OCI-LY3 (cell line): ENCODE measurements around the gene RRP7A.

Experiments
- CTCF ChIP-seq: fragments of 200-600, 300-600 bp; sonication (generic); IDR thresholded peaks from 2 replicates; pipeline ENCODE4 v1.5.1; 2014; ENCODE audit warnings: antibody characterized with exemption, low read length, low read depth
- EZH2phosphoT487 ChIP-seq: fragments of 200-600 bp; shearing (Covaris generic); IDR thresholded peaks from 2 replicates; pipeline ENCODE4 v1.6.1; 2018; ENCODE audit warnings: antibody characterized with exemption, mixed run types, low read depth

GRCh38 chr22:42493393-42493792 lies 26.2 kb downstream of the RRP7A start:
- no peak for TF ChIP-seq CTCF
- TF ChIP-seq EZH2phosphoT487, result no peak
